GM21360 (cell line): ENCODE data around the gene NFIA.

Experiments
- ATAC-seq: cut with Tn5 transposase; IDR thresholded peaks from one replicate; pipeline ENCODE4 v1.9.1; 2021; ENCODE audit warnings: mild to moderate bottlenecking, moderate library complexity; ENCODE audit not compliant: unreplicated experiment

Gene NFIA

DNA sequence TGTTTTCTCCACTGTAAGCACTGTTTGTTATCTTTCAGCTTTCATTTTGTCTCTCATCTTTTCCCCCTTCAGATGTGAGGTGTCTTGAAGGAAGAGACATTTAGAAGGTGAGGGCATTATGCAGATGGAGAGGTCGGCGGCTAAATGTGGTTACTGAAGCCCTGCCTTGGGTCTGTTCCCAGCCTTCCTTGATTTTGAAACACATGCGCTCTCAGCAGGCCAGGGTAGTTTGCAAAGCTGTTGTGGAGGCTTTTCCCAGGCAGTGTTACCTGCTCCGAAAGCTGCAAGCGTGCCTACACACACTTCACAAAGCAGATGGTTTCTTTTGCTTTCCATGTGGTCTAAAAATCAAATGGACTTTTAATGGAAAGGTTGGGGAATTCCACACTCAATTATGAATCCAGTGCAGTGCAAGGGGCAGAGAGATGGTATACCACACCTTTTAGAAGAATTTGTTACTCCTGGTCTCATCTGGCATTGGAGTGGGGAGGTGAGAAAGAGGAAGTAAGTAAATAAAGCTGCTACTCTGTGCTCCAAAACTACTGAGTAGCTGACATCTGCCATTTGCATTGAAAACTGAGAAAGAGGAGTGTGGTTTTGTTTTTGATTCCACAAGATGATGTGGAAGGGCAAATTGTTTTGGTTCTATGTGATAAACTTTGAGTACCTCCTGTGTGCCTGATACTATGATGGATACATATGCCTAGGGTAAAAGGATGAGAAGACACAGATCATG, 91.9 kb downstream of the NFIA start:
- ATAC-seq, result no peak

DNA sequence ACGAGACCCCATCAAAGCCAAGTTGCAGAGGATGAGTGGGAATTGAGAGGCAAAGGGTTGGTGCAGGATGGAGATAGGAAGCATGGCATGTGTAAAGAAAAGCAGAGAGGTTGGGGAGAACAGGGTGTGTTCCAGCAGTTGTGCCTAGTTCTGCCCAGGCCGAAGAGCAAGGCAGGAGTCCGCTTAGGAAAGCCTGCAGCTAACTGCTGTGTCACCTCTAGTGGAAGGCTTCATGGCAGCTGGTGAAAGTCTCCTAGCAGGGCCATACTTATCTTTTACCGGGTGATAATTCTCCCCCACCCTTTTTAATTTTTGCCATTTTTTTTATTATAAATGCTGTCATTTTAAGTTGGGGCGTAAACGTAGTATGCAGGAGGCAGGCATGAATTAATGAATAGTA, 93.6 kb downstream of the NFIA start:
- no peak for ATAC-seq

DNA sequence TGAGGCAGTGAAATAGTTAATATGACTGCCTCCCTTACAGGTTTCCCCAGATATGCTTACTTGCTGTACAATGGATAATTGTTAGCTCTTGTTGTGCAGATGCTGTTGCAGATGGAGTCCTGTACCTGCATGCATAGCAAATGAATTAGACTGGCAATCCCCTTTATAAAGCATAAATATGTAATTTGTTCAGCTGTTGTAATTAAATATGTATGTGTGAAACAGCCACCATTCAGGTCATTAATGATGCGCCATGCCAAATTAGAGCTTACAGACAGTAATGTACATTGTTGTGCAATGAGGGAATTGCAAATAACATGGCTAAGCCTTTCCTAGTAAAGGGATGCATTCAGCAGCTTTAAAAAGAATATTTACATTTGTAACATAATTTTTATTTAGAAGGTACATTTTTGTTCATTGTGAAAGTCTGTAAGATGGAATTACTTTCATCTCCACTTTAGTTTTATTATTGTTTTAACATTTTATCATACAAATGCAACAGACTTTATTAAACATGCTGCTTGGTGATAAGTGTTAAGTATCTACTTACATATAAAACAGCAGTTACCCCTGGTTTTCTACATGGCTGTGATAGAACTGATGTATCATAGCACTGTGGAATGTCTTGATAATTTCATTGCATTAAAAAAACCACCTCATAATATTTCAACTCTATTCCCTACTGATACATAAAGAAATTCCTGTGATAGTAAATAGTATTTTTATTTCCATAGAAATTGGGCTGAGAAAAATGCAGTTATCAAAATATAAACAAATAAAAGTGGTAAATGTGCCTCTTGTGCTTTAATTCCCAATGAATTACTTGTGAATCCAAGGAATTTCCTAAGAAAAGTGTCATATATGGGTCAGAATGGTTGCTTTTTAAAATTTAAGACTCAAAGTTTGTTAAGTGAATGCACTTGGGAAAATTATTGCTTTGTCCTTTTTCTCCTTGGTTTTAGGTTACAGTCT, 99.0 kb downstream of the NFIA start:
- no peak for ATAC-seq

DNA sequence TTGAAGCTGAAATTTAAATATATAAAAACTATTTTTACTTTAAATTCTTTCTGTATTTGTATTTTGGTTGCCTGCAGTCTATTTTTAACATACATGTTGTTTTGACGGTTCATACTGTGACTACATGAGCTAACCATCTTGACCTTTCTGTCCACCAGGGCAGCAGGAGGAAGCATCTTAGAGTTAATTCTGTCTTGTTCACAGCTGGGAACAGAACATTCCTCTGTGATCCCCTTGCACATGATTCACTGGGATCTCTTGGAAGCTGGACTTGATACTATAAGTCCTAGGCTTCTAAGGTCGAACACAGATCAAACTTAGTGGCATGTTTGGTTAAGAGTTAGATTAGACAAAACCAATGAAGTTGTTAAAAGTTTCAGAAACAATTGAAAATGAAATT, 99.7 kb downstream of the NFIA start:
- no peak for ATAC-seq

DNA sequence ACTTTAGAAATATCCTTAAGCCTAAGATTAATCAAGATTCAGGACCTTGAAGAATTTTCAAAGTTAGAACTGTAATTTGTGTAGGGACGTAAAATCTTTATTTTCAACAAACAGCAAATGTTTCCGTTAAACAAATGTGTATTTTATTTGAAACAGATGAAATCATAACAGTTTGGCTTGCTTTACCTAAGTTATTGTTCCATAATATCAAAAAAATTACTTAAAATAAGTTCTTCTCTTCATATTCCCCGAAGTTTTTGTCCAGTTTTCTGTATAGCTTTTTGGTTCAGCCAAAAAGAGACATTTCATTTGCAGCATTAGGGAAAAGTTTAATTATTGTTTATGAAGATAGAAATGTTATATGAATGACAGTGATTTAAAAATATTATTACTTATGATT, 100.1 kb downstream of the NFIA start:
- no peak for ATAC-seq

DNA sequence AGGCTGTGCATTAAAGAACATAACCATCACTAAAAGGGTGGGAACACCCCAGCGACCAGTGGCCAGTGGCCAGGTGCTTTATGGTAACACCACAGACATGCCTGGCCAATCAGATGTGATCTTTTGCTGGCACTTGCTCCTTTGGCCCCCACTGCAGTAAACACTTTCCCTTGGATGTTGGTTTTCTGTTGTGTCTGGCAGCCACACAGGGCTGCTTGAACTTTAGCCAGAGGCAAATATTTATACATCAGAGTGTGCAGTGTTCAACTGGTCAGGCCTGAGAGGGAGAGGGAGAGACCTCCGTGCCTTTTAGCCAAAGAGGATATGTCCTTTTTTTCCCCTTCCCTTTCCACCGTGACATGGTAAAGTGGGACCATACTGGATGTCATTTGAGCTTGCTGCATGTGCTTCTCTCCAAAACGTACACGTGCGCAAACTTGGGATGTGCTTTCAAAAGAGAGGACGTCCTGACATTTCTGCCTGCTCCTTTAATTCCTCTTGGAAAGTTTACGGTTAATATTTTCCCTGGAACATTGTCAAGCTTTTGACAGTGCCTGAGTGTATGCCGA, 101.2 kb downstream of the NFIA start:
- ATAC-seq, result no peak

DNA sequence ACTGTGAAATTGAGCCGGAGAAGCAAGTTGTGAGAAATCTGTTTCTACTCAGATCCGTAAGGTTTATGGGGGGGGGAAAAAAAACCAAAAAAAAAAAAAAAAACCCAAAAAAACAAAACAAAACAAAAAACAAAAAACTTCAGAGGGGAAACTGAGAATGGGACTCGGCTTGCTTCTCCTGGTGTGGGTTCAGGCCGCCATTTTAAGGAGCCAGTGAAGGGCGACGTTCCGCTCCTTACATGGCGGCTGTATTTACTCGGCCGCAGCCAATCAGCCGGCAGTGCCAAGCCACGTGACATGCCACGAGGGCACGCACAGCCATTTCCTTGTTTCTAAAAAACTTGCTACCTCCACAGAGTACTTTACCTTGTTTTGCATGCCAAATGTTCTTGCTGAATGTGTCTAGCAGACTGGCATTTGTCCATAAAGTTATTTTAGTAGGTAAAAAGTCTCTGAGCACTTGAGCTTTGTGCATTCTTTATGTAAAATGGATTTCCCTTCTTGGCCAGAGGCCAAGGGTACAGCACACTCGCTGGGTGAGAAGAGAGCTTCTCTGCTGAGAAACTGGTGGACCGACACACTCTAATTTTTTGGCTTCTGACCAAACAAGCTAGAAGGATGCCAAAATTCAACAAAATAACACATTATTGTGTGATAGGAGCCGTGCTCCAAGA, 101.8 kb downstream of the NFIA start:
- no peak for ATAC-seq

DNA sequence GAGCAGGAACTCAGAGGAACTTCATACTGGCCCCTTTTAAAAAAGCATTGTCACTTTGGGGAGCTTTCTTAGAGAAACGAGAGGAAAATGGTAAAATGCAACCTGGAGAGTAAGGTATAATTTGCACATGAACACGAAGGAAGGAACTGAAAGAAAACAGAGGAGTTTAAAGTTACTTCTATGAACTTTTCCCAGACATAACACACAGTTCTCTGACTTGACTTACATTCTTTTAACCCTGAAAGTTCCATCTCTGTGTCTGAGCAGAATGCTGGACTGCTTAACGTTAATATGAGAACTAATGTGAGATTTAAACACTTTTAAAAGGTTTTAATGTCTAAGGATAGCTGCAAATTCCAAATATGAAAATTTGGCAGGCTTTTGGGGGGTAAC, 102.3 kb downstream of the NFIA start:
- ATAC-seq, result no peak

DNA sequence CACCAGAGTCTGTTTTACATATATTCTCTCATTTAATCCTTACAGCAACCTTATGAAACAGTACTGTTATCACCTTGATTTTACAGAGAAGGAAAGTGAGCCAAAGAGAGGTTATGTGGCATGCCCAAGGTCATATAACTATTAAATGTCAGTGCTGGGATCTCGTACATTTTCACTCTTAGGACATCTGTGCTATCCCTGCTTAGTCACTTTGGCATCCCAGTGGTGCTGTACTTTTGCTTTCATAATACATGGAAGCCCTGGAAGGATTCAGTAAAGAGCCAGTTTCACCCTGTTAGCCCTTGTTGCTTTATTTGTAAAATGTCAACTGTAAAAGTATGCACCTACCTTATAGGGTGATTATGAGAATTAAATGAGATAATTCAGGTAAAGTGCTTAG, 104.4 kb downstream of the NFIA start:
- ATAC-seq, result no peak

DNA sequence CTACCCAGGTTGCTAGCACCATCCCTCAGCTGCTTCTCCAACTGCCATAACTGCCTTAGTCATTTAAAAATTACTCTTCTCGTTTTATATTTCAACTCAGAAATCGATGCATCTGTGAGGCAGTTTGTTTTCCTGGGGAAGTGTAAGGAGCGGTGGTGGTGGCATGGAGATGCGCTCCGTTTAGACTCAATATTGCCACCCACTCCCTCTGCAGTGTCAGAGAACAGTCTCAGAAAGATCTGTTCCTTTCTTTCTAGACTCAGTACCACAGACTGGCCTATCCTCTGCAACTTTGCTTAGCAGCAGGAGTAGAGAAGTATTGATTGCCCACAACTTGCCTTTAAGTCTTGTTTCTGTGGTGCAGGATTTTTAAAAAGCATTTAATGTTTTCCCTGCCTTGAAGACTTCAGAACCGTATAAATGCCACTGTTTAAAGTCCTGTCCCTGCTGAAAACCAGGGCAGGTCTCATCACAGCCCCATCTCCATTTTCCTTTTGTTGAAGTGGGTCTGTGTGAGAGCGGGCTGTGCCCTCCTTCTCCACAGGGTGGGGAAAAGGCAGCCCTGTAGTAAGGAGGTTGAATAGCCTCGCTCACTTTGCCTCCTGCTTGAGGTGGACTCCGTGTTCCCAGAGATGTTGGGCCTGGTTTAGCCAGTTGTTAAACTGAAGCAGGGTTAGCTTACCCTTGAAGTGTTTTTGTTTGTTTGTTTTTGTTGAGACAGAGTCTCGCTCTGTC, 105.2 kb downstream of the NFIA start:
- ATAC-seq, result no peak

DNA sequence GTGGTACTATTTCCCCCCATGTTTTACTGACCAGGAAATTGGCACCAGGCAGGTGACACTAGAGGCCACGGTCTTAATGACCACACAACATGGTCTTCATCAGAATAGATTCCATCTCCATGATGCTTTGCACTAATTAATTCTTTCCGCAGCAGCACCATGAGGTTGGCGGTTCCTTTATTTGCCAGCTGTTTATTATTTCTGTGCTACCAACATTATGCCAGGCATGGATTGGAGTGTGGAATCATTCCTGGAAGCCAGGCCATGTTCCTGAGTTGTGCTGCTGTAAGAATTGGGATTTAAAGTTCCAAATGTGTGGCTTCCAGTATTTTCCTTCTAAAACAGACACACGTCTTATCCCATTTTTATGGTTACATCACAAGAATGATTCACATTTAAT, 107.8 kb downstream of the NFIA start:
- no peak for ATAC-seq

DNA sequence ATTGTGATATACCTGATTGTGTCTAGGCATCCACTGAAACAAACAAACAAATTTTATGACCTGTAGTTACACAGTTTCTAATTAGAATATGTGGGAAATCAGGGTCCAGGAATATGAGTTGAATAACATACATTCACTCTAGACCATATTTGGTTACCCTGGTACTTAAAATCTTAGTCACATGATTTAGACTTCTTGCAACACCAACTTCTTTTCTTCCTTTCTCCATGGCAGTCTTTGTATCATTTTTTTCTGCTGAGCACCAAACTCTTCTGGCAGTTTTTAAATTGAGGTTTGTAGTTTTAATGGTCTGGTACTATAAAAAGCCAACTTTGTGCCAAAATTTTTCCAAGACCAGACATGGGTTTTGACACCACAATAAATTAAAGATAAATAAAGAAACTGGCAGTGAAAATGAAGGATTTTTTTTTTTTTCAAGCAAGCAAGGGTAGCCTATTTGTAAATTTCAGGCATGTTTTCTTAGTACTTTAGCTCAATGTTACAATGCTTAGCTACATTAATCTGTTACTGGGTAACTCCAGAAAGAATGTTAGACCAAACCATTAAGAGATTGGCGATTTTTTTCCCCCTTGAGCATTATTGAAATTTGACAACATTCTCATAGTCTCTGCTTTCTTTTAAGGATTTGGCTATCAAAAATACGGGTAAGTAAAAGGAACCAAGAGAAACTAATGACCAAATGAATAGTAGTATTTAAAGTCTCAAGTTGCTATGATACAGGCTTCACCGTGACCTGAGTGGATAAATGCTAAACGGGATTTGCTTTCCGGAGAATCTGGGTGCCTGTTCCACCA, 108.5 kb downstream of the NFIA start:
- ATAC-seq, result no peak

DNA sequence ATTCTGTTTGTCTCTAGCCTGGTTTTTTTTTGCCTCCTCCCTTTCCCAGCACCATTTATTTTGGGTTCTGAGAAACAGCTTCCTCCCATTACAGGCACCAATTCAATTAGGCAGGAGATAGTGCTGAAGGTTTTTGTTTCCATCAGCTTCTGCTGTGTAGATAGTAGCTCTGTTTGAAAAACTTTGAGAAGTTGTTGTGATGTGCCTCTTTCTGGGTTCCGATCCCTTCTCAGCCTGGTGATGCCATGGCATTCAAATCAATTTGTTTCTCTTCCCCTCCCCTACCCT, 109.0 kb downstream of the NFIA start:
- no peak for ATAC-seq

DNA sequence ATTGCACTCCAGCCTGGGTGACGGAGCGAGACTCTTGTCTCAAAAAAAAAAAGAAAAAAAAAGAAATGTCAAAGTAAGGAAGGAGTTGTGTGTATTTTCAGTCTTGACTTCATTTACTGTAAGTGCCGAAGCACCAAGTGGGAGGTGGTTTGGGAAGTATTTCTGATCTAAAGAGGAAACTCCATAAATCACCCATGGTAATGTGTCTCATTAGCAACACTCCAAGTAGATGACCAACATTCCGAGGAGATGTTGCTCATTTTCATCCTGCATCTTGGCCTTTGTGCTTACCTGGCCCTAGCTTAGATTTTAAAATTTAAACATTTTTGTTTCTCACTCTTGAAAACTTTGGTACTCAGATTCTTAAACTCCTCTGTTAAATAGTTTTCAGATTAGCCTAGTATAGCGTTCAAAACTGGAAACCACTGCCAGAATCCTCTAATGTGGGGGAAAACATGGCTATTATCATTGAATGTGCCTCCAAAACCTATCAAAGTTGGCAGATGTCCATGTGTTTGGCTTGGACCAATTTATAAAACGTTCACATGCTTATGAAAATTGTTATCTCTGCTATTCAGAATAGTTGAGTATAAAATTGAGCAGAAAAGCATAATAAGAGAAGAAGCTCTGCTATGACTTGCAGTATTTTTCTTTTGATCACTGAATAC, 110.4 kb downstream of the NFIA start:
- no peak for ATAC-seq

DNA sequence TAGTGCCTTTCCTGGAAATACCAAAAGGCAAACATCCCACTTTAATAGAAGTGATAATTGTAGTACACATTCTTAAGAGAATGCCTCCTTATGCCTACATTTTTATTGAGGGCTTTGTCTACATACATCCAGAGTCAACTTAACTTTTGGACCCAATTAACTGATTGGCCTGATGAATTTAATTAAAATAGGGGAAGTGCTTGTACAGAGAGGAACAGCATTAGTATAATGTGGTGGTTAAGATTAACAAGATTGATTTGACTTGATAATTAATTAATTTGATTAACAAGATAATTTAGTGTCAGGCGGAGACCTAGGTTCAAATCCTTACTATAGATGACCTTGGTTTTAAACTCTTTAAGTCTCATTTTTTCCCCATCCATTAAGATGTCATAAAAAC, 111.4 kb downstream of the NFIA start:
- ATAC-seq, result no peak

DNA sequence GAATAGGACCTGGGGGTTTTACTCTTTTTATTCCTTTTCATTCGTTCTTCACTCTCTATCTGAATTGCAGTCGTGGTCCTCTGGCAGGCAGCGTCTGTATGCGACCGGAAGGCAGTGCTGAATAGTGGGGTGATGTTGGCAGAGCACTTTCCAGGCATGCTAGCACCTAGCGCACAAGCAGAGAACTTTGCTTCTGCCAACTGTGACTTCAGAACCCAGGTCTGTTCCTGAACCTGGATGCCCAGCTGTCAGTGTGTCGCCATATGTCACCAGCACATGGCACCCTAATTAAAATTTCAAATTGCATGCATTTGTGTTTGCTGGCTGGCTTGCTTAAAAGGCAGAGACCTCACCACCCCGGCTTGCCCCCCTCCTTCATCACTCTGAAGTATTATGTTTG, 116.2 kb downstream of the NFIA start:
- ATAC-seq, result no peak

DNA sequence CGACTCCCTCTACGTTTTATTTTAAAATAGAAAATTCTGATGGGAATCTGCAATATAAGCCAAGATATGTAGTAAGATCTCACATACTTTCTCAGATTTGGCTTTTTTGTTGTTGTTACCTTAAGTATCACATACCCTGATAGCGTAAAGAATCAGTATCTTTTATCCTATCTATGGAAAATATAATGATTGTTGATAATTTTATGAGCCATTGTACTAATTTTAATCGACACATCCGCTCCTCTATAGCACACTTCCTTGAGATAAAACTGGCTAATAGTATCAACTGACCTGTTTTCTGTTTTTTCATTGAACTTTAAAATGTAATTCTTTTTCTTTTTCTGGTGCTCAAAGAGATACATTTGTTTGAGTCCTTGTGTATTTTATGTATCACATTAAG, 118.7 kb downstream of the NFIA start:
- no peak for ATAC-seq

DNA sequence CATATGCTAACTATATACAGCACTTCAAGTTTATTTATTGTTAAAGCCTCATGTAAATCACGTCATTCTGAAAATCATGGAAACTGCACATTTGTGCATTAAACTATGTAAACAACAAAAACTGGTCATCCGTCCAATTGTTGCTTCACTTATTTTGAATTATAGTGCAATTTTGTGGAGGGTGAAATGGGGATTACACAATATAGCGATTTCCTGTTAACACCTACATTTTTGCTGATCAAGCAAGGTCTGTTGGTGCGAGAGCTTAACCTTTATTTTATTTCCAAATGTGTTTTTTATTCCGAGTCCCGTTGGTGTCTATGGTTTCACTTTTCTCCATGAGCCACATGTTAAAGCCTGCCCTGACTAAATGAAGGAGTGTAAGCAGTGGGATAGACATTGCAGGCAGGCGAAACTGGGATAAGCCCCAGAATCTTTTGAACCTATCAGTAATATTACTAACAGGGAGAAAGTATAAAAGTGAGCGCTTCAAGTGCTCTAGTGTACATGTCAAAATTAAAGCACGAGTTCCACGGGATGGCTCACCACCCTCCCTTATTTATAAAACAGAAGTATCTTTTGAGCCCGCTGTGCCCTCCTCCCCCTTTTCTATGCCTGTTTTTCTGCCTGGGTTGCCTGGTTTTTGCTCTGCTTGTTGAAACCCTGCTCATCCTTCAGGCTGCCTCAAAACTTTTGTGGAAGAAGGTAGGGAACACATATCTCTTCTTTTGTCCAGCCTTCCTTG, 120.7 kb downstream of the NFIA start:
- ATAC-seq, result no peak

DNA sequence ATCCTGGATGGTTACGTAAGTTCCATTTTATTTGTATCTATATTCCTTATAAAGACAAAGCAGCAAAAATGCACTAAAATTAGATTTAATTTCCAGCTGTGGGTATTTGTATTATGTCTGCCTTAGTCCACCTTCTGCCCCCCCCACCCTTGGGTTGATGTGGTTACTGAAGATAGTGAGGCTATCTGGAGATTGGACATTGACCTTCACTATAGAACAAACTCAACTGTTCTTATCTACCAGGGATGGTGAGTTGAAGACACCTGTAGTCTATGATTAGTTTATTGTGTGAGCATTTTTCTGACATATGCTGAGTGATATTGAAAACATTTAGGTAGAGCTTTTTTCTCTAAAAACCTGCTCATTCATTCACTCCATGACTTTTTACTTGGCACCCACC, 122.2 kb downstream of the NFIA start:
- no peak for ATAC-seq
